ENCODE data around the gene MARVELD1.

MARVELD1 gene

GRCh38 chr10:97736902-97737769 lies 23.6 kb downstream of the MARVELD1 start, which contains the start of gene ZFYVE27:
Gene ZFYVE27 (plus strand): TSS chr10:97737128. CDS start chr10:97738478, 1,350 bp downstream.
- Histone ChIP-seq H3K27me3 (ENCODE audit: insufficient read depth, low read depth, severe bottlenecking) (no peaks in the 10 kb centered on the region), H3K4me3 (ENCODE audit: low read depth, low read length) (peak within 1 kb of the TSS; percentile 92), H3K27ac (peak within 1 kb of the TSS; percentile 67), H3K9me3 (ENCODE audit: severe bottlenecking) (peaks cover 8% of the 10 kb centered on the region), H3K36me3 (peaks cover 21% of the 10 kb centered on the region)
- DNase-seq: peak; percentile 98
- no peak for TF ChIP-seq CTCF (IDR thresholded peaks at IDR 0.05; ENCODE audit: low read depth, low read length)

DNA sequence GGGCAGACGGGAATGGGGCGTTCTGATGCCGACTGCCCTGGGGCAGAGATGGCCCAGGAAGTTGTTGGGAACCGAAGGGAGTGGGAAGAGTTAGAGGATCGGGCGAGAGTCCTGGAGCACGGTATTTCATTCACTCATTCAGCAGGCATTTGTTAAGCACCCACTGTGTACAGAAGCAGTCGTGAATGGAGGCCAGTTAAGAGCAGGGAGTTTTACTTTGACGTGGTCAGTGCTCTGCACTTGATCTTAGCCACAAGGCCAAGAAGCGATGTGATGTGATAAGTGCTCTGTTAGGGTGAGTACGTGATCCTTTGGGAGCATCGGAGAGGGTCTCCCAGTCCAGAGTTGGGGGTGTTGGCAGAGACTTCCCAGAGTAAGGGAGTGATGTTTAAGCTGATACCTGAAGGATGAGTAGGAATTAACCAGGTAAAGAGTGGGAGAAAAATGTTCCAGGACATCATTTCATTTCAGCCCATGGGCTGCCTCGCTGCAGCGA lies 24.3 kb downstream of the MARVELD1 start:
- TF ChIP-seq CTCF (IDR thresholded peaks at IDR 0.05; ENCODE audit: low read depth, low read length): no peak
- Histone ChIP-seq H3K9me3 (ENCODE audit: severe bottlenecking) (peaks cover 8% of the 10 kb centered on the region), H3K4me3 (ENCODE audit: low read depth, low read length) (peak overlapping the region; percentile 92), H3K36me3 (peaks cover 21% of the 10 kb centered on the region), H3K27ac (no peak overlapping the region), H3K27me3 (ENCODE audit: insufficient read depth, low read depth, severe bottlenecking) (no peaks in the 10 kb centered on the region)
- no peak for DNase-seq

GRCh38 chr10:97738616-97739015 lies 25.1 kb downstream of the MARVELD1 start:
- no peak overlapping the region for H3K4me3 ChIP-seq (ENCODE audit: low read depth, low read length)
- no peak for TF ChIP-seq CTCF (IDR thresholded peaks at IDR 0.05; ENCODE audit: low read depth, low read length)

DNA sequence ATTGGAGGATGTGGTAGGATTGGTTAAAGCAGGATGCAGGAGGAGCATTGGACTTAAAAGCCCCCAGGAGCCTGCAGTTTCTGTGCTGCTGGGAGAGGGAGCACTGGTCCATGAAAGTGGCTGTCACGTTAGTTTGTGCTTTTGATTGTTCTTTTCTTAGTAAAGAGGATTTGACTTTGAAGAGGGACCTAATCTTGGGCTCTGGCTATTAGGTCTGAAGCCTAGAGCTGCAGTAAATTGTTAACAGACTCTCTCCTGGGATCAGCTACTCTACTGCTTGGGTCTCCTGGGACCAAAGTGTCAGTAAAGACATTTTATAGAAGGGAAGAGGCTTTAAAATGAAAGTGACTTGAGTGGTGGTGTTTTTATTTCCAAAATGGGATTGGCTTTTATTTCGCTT lies 27.1 kb downstream of the MARVELD1 start:
- no peak overlapping the region for H3K27ac ChIP-seq
- H3K36me3 ChIP-seq: peaks cover 36% of the 10 kb centered on the region
- H3K9me3 ChIP-seq (ENCODE audit: severe bottlenecking): peaks cover 8% of the 10 kb centered on the region

More at GRCh38 chr10:97738616-97739015, 25.1 kb downstream of the MARVELD1 start:
- Histone ChIP-seq H3K36me3 (peaks cover 21% of the 10 kb centered on the region), H3K27me3 (ENCODE audit: insufficient read depth, low read depth, severe bottlenecking) (no peaks in the 10 kb centered on the region), H3K9me3 (ENCODE audit: severe bottlenecking) (peaks cover 8% of the 10 kb centered on the region), H3K27ac (no peak overlapping the region)
- DNase-seq: no peak

DNA sequence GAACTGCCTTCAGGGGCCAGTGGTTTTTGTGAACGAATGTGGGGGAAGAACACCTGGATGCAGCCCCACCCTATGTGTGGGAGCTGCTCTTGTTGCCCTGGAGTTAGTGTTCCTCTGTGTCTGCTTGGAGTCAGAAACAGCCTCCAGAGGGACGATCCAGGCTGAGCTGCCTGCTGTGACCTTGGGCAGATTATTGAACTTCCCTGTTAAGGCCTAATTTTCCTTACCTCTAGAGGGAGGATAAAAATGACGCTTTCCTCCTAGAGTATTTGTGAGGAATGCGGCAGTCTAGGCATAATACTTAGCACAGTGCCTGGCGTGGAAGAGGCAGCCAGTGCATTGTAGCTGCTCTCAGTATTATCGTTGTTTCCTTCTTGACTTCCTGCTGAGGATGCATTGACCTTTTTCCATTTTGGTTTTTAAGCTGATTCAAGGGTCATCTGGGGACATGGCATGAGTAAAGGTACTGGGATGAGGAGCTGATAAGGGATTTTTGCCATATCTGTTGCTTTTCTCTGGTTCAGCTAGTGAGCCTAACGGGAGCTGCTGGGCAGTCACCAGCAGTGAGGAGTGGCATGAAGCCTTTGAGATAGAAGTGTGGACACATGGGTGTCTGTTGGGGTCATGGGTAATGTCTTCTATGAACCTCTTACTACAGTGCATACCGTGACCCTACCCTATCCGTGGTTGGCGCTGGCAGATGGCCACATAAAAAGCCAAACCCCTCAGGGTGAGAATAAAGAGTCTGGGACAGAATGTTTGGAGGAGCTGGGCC lies 29.8 kb downstream of the MARVELD1 start:
- Histone ChIP-seq H3K27me3 (ENCODE audit: insufficient read depth, low read depth, severe bottlenecking) (no peaks in the 10 kb centered on the region), H3K36me3 (peaks cover 57% of the 10 kb centered on the region), H3K27ac (no peak overlapping the region), H3K4me3 (ENCODE audit: low read depth, low read length) (no peak overlapping the region), H3K9me3 (ENCODE audit: severe bottlenecking) (no peaks in the 10 kb centered on the region)
- DNase-seq: no peak
- TF ChIP-seq CTCF (IDR thresholded peaks at IDR 0.05; ENCODE audit: low read depth, low read length): no peak

More for the DNA sequence above, 27.1 kb downstream of the MARVELD1 start:
- DNase-seq: peak; percentile 73
- Histone ChIP-seq H3K4me3 (ENCODE audit: low read depth, low read length) (no peak overlapping the region), H3K27me3 (ENCODE audit: insufficient read depth, low read depth, severe bottlenecking) (no peaks in the 10 kb centered on the region)
- TF ChIP-seq CTCF (IDR thresholded peaks at IDR 0.05; ENCODE audit: low read depth, low read length): peak; percentile 22; the same call in 1 of the 2 replicates
